ENCODE data around the gene ACOT13. TPM values are rescaled to one million over a fixed set of nuclear protein-coding genes. Genes with fewer than 3 reads are reported as not detected.
"Not testable (repeated sequence)": the region's sequence is repeated elsewhere in the genome, so short reads cannot be mapped to it uniquely, and the experiment has no call there.

ACOT13 gene
- total RNA-seq, 1 donor from 2014 or later, result 42.3 TPM

DNA sequence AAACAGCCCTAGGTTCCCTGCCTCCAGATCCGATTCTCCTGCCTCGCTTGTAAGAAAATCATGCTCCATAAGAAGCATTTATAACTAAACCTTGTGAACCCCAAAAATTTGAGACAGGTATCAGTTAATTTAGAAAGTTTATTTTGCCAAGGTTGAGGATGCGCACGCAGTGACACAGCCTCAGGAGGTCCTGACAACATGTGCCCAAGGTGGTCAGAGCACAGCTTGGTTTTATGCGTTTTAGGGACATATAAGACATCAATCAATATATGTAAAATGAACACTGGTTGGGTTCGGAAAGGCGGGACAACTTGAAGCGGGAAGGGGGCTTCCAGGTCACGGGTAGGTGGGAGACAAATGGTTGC lies 2.1 kb downstream of the ACOT13 start:
- DNase-seq (ENCODE audit: low spot score, unreplicated experiment), result no peak
- peaks cover 36% of the 10 kb centered on the region for H3K36me3 Mint-ChIP-seq (ENCODE audit: insufficient read depth)
- peak overlapping the region; percentile 60 for H3K27ac Mint-ChIP-seq
- H3K4me3 Mint-ChIP-seq (ENCODE audit: low read depth), result peak overlapping the region; percentile 21
- TF ChIP-seq, protein P1, sequence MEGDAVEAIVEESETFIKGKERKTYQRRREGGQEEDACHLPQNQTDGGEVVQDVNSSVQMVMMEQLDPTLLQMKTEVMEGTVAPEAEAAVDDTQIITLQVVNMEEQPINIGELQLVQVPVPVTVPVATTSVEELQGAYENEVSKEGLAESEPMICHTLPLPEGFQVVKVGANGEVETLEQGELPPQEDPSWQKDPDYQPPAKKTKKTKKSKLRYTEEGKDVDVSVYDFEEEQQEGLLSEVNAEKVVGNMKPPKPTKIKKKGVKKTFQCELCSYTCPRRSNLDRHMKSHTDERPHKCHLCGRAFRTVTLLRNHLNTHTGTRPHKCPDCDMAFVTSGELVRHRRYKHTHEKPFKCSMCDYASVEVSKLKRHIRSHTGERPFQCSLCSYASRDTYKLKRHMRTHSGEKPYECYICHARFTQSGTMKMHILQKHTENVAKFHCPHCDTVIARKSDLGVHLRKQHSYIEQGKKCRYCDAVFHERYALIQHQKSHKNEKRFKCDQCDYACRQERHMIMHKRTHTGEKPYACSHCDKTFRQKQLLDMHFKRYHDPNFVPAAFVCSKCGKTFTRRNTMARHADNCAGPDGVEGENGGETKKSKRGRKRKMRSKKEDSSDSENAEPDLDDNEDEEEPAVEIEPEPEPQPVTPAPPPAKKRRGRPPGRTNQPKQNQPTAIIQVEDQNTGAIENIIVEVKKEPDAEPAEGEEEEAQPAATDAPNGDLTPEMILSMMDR (IDR thresholded peaks at IDR 0.05; ENCODE audit: unreplicated experiment), result no peak
- H3K27me3 Mint-ChIP-seq, result no peaks in the 10 kb centered on the region
- H3K9me3 Mint-ChIP-seq (ENCODE audit: low read depth), result peaks cover 29% of the 10 kb centered on the region
- H3K4me1 Mint-ChIP-seq (ENCODE audit: low read depth), result peaks cover 20% of the 10 kb centered on the region

DNA sequence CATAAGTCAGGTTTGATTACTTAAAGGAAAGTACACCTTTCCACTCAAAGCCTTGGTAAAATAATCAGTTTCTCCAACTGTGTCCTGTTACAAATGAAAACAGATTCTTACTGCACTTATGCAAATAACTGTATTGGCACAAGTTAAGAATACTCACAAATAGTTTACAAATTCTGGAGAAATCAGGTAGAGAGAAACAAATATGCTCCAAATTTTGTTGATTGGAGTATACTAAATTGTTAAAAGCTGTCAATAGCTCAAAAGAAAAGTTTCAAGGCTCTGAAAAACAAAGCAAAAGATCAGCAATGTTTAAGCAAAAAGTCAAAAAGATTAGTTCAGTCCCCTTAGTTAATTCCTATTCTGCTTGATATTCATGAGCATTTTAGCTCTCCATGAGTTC lies 3.6 kb downstream of the ACOT13 start:
- H3K4me1 Mint-ChIP-seq (ENCODE audit: low read depth); DNase-seq (ENCODE audit: low spot score, unreplicated experiment); H3K27me3 Mint-ChIP-seq; H3K4me3 Mint-ChIP-seq (ENCODE audit: low read depth): not testable (repeated sequence)
- Mint-ChIP-seq H3K36me3 (ENCODE audit: insufficient read depth) (peaks cover 42% of the 10 kb centered on the region), H3K9me3 (ENCODE audit: low read depth) (peaks cover 35% of the 10 kb centered on the region), H3K27ac (peak overlapping the region; percentile 78)

DNA sequence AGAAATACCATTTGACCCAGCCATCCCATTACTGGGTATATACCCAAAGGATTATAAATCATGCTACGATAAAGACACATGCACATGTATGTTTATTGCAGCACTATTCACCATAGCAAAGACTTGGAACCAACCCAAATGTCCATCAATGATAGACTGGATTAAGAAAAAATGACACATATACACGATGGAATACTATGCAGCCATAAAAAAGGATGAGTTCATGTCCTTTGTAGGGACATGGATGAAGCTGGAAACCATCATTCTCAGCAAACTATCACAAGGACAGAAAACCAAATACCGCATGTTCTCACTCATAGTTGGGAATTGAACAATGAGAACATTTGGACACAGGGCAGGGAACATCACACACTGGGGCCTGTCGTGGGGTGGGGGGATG lies 4.2 kb downstream of the ACOT13 start:
- not testable (repeated sequence) for DNase-seq (ENCODE audit: low spot score, unreplicated experiment); H3K4me1 Mint-ChIP-seq (ENCODE audit: low read depth); H3K27ac Mint-ChIP-seq; H3K27me3 Mint-ChIP-seq; H3K4me3 Mint-ChIP-seq (ENCODE audit: low read depth)
- H3K9me3 Mint-ChIP-seq (ENCODE audit: low read depth), result peaks cover 36% of the 10 kb centered on the region
- H3K36me3 Mint-ChIP-seq (ENCODE audit: insufficient read depth), result peaks cover 44% of the 10 kb centered on the region

DNA sequence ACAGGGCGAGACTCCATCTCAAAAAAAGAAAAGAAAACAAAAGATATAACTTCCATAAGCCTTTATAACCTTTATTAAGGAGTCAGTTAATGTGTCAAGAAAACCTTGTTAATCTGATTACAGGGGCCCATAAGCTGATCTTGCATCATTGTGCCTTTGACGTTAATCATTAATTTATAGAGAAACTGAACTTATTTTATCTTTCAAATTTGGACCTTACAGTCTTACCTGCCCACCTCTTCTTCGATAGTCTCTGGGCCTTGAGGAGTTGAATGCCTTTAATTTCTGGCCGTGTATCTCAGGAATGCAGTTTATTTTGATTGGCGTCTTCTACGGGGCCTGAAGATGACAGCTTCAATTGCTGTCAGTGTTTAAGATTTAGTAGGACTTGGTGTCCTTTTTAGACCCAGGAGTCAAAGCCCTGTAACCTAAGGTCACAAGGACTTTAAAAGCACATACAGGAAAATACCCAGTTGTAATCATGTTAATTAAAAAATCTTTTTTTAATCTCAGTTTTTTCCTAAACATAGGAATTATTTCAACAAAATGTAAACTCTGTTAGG lies 5.8 kb downstream of the ACOT13 start:
- Mint-ChIP-seq H3K27me3 (no peaks in the 10 kb centered on the region), H3K27ac (peak overlapping the region; percentile 39), H3K36me3 (ENCODE audit: insufficient read depth) (peaks cover 45% of the 10 kb centered on the region), H3K4me1 (ENCODE audit: low read depth) (no peaks in the 10 kb centered on the region), H3K9me3 (ENCODE audit: low read depth) (peaks cover 40% of the 10 kb centered on the region), H3K4me3 (ENCODE audit: low read depth) (no peak overlapping the region)
- no peak for DNase-seq (ENCODE audit: low spot score, unreplicated experiment)
- TF ChIP-seq, protein P1 (IDR thresholded peaks at IDR 0.05; ENCODE audit: unreplicated experiment), result no peak

DNA sequence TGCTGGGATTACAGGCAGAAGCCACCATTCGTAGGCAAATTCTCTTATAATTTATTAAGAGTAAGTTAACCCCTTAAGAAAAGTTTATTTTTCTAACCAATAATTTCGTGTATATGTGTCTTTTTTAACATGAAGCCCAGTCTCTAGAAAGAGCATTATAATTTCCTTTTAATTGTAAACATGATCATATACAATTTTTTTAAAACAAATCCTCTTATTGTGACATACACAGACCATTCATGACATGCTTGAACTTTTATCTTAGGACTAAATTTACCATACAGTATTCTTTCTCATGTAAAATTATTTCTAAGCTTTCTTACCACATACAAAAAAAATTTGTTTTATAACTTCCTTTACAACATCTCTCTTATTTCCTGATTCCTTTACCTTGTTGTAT lies 6.7 kb downstream of the ACOT13 start:
- no peaks in the 10 kb centered on the region for H3K27me3 Mint-ChIP-seq
- no peak overlapping the region for H3K27ac Mint-ChIP-seq
- TF ChIP-seq, protein P1 (IDR thresholded peaks at IDR 0.05; ENCODE audit: unreplicated experiment), result no peak
- H3K36me3 Mint-ChIP-seq (ENCODE audit: insufficient read depth), result peaks cover 45% of the 10 kb centered on the region
- no peak for DNase-seq (ENCODE audit: low spot score, unreplicated experiment)
- no peak overlapping the region for H3K4me3 Mint-ChIP-seq (ENCODE audit: low read depth)
- H3K4me1 Mint-ChIP-seq (ENCODE audit: low read depth), result no peaks in the 10 kb centered on the region
- H3K9me3 Mint-ChIP-seq (ENCODE audit: low read depth), result peaks cover 40% of the 10 kb centered on the region

DNA sequence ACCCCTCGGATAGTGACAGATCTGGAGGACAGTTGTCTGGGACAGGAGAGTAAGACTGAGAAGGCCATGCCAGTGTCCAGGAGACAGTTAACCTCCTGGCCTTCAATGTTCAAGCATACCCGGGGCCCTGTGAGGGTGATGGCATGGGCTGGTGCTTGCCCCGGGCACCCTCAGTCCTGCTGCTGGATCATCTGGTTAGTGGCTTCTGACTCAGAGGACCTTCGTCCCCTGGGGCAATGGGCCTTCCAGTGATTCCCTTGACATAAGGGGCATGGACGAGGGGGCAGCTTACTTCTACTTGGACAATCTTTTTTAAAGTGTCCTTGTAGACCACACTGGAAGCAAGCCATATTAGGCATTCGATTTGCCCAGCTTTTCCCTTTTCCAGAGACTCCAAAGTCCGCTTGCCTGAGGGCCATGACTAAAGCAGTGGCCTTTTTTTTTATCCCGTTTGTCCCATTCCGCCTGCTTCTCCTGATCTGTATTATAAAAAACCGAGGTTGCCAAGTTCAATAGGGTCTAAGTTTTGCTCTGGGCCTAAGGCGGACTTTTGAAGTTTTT lies 12.0 kb downstream of the ACOT13 start:
- not testable (repeated sequence) for DNase-seq (ENCODE audit: low spot score, unreplicated experiment); H3K27ac Mint-ChIP-seq; H3K4me1 Mint-ChIP-seq (ENCODE audit: low read depth); H3K4me3 Mint-ChIP-seq (ENCODE audit: low read depth); H3K27me3 Mint-ChIP-seq
- Mint-ChIP-seq H3K9me3 (ENCODE audit: low read depth) (peaks cover 19% of the 10 kb centered on the region), H3K36me3 (ENCODE audit: insufficient read depth) (peaks cover 33% of the 10 kb centered on the region)

DNA sequence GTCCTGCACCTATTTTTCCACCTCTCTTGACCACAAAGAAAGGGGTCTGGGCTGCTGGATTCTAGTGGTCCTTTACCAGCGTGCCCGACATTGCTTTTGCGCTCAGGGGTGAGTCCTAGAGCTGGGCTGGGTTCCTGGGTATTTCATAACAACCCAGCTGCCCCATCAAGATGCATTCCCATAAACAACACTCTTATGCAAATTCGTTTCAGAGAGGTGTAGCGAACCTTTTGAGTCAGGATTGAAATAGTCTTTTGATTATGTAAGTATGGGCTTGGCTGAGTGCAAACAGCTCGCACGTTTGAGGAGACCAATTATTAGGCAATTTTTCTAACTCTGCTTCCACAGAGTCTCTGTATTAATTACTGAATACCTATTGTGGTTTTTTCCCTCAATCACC lies 13.7 kb downstream of the ACOT13 start:
- Mint-ChIP-seq H3K4me1 (ENCODE audit: low read depth) (peaks cover 5% of the 10 kb centered on the region), H3K27me3 (no peaks in the 10 kb centered on the region), H3K9me3 (ENCODE audit: low read depth) (peaks cover 10% of the 10 kb centered on the region), H3K27ac (no peak overlapping the region), H3K4me3 (ENCODE audit: low read depth) (no peak overlapping the region), H3K36me3 (ENCODE audit: insufficient read depth) (peaks cover 23% of the 10 kb centered on the region)
- DNase-seq (ENCODE audit: low spot score, unreplicated experiment), result no peak
- TF ChIP-seq, protein P1 (IDR thresholded peaks at IDR 0.05; ENCODE audit: unreplicated experiment), result no peak
